GM18526 (cell line): Measurements from ENCODE around the gene ZFPM1.

Experiments
- POLR2A ChIP-seq: IDR thresholded peaks from 3 replicates; pipeline ENCODE4 v1.6.1; 2011; ENCODE audit not compliant: insufficient read length; ENCODE audit errors: extremely low read depth

The ZFPM1 gene

DNA sequence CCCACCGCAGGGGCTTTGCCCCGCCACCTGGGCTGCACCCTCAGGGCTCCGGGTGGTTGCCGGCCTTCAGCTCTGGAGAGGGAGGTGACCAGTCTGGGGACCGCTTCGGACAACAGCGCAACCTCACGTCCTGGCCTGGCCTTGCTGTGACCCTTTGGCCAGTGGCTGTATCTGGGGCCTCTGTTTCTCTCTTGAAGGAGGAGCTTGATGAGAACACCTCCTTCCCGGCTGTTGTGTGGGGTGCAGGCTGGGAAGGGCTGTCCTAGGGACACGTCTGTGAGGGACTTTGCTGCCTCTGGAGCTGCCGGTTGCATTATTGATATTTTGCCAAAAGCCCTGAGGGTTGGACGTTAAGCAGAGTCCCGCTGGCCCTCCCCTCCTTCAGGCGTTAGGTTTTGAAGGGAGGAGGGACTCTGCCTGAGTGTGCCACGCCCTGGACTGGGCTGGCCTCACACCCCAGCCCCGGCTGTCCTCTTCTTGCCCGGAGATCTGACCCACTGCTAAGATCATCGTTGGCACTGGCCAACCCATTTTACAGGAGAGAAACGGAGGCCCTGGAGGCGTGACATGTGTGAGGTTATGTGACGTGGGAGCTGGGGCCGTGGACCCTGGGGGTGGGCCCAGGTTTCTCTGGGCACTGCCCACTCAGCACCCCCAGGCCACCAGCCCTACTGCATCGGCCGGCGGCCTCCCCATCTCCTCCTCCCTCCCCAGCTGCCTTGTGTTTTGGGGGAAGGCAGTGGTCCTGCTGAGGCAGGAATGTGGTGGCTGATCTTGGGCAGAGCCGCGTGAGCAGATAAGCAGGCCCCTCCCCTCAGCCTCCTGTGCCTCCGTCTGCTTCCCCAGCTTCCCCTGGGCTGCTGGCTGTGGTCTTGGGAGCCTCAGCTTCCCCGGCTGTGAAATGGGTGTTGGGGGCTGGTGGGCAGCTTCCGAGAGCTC lies 8.5 kb downstream of the ZFPM1 start:
- TF ChIP-seq POLR2A, result no peak

DNA sequence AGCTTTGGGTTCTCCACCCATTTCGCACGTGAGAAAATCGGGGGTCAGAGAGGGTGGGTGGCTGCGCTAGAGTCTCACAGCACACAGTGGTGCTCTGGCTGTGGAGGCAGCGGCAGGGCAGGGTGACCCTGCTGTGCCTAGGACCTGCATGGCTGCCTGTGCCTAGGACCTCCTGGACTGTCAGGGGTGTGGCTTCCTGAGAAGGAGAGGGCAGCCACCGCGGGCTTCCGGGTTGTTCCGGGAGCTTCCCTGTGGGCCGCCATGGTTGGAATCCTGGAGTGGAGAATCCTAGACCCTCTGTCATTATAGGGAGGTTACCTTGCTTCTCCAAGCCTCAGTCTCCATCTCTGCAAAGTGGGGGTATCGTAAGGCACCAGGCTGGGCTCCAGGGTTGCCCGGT lies 9.3 kb downstream of the ZFPM1 start:
- no peak for TF ChIP-seq POLR2A

DNA sequence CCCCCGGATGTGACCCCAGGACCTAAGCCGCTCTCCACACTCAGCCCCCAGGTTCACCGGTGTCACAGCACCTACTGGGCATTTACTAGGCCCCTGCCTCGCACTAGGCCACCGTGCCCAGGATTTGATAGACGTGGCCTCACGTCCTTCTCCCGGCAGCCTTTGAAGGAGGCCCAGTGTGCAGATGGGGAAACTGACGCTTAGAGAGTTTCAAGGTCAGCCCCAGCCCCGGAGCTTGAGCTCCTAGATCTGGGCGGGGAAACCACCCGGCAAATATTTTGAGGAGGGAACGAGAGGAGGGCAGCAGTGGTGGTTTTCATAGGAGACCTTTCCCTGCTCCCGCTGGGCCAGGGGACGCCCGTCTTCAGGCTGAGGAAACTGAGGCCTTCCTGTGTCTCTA lies 10.3 kb downstream of the ZFPM1 start:
- no peak for TF ChIP-seq POLR2A

DNA sequence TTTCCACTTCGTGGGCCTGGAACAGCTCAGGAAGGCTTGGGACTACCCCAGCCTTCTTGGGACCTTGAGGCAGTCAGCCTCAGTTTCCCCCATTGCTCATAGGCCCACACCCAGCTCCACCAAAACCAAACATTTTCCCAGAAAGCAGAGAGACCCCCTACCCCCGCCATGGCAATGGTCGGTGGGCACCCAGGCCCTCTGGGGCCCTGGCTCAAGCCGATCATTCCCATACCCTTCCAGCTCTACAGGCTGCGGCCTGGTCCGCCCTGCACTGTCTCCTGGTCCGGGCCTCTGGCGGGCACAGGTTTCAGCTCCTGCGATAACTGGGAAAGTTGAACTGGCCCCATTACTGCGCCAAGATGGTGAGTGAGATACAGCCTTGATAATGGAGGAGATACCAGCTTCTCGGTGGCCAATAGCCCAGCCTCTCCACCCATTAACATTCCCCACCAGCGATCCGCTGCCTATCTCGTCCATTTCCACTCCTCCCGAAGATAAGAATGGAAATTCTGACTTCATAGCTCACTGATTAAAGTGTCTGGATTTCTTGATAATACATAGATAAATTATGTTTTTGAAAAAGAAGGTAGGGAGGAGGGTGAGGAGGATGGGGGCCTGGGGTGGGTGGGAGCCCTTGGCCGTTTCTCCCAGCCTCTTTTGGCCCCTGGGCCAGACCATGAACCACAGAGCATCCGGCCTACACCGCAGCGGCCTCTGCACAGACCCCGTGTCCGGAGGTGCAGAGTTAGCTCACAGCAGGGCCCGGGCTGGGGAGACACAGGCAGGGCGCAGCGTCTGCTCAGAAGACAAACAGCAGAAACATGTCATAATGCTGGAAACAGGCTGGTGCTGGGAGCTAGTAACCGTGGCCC lies 11.6 kb downstream of the ZFPM1 start:
- TF ChIP-seq POLR2A, result no peak

DNA sequence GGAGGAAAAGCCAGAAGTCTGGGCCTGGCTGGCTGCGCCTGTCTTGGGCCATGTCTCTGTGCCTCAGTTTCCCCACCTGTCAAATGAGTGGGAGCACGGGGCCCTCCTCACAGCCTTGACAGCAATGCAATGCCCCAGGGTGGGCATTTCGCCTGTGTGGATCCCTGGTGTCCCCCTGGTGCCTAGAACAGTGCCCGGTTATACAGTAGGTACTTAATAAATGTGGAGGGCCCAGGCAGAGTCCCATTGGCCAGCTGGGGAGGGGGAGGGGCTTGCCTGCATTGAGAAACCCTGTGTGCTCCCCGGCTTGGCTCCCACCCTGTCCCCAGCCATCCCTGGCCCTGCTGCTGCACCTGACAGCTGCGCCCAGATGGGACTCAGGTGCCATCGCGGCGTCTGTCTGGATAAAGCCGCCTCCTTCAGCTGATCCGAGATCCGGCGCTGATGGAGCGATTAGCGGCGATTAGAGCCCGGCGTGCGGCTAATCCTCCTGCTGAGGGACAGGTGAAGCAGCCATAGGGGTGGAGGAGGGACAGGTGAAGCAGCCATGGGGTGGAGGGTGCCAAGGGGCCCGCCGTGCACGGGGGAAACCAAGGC lies 12.4 kb downstream of the ZFPM1 start:
- no peak for TF ChIP-seq POLR2A

DNA sequence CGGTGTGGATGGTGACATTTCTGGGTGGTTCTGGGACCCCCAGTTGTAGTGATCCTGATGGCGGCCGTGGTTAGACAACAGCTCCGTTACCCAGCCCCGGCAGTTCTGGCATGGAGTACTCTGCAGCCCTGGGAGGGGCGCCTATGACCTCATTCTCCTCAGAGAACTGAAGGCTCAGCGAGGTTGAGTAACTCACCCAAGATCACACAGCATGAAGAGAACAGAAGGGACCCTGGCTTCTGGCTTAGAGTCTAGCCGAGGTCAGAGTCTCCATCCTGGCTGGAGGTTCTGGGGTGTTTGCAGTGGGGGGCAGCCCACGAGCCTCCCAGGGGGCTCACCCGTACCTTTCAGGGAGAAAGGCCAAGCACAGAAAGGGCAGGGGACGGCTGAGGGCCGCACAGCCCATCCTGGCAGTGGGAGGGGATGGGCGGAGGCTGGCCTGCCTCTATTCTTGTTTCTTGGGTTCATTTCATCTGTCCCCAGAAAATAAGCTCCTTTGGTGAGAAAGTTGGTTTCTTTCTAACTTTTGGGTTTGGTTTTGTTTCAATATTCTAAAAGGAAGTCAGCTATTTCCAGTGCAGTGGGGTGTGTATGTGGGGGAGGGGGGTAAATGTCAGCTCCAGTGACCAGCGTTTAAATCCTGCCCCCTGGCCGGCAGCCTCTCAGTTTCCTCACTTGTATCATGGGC lies 13.2 kb downstream of the ZFPM1 start:
- TF ChIP-seq POLR2A, result no peak

DNA sequence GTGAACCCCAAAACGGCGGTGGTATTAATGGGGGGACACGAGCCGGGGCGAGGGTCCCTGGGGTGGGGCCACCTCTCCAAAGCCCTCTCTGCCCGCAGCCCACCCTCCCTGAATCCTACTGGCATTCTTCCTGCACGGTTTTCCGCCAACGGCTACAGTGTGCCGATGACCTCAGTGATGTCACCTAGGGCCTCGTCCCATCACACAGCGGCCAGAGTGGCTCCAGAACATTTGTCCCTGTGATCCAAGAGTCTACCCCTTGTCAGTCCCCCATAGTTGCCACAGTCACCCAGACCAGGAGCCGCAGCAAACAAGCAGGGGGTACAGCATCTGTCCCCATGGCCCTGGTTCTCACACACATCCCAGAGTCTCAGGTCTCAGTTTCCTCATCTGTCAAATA lies 13.9 kb downstream of the ZFPM1 start:
- no peak for TF ChIP-seq POLR2A

DNA sequence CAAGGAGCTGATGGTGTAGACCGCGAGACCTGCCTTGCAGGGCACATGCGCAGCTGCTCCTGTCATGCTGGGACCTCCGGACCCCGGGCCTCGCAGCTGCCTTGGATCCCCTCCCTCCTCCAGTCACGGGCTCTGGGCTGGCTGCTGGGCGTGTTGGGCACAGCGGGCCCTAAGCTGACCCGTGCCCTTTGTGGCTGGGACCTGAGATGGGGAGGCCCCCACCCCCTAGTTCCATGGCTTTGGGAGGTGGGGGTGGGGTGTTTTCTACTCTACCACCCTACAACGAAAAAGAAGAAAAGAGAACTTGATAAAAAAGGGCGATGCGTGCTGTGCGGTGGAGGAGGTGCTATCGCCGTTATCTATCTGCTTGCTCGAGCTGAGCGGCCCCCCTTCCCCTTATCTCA lies 14.5 kb downstream of the ZFPM1 start:
- TF ChIP-seq POLR2A, result no peak

DNA sequence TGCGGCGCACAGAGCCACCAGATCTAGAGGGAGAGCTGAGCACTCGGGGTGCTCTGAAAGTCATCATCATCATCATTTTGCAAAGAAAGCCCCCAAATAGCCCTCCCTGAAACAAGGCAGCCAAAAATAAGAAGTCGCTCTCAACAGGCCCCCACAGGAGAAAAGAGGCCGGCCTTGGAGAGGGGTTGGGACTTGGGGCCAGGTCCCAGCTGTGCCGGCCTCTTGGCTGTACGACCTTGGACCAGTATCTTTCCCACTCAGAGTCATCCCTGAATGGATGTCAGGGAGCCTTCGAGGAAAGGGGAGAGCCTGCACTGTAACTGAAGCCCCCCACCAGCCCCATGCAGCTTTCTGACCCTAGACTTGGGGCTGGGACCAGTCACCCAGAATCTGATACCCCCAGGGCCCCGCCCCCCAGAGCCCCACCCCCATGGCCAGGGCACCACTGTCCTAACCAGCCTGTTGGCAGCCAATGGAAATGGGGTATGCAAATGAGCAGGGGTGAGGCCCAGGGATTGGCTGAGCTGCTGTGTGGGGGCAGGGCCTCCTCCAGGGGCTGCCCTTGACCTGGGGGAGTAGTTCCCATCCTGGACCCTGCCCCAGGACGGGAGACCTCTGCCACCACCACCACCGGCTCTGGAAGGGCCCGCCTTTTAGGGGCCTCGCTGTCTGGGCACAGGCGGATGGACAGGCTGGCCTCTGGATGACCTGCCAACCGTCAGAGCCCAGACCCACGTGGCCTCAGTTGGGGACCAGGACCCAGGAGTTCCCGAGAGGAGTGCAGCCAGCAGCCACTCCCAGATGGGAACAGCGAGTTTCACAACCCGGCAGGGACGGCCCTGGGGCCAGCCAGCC lies 15.4 kb downstream of the ZFPM1 start:
- TF ChIP-seq POLR2A, result no peak

DNA sequence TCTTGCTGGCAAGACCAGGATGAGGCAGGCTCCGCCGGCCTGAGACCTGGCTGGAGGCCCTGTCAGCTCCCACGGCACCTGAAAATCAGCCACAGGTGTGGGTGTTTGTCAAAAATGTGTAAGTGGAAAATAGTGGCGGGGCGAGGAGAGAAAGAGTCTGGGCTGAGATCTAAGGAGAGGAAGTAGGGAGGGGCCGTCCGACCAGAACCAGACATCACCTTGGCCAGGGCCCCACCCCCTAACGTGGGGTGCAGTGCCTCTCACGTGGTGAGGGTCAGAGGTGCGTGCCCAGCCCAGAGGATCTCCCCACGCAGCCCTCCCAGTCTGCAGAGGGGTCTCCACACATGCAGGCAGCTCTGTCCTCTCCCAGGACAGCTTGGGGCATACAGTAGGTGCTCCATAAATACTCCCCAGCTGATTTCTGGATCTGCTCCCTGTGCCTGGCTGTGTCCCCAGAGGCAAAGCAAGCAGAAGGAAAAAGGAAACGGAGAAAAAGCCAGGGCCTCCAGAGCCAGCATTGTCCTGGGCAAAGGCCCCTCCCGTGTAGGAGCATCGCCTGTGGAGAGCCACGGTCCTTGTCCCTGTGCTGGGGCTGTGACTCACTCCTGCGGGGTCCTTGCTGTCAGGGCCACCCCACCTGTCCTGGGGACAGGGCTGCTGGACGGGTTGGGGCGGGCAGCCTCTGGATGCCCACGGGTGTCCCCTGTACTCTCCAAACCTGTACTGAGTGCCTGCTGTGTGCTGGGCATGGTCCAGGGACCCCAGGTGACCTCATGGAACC lies 16.7 kb downstream of the ZFPM1 start:
- TF ChIP-seq POLR2A, result no peak

DNA sequence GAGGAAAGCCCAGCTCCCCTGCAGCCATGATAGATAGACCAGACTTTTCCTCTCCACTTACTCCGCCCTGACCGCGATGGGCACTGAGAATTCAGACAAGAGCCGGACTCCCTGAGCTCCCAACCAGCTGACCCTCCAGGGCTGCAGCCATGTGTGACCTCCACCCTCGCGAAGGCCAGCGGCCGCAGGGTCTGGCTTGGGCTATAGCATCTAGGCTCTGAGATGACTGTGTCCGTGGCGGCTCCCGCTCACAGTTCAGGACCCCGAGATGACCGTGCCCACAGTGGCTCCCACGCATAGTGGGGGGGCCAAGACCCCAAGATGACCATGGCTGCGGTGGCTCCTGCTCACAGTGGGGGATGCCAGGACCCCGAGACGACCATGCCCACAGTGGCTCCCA lies 18.0 kb downstream of the ZFPM1 start:
- no peak for TF ChIP-seq POLR2A

DNA sequence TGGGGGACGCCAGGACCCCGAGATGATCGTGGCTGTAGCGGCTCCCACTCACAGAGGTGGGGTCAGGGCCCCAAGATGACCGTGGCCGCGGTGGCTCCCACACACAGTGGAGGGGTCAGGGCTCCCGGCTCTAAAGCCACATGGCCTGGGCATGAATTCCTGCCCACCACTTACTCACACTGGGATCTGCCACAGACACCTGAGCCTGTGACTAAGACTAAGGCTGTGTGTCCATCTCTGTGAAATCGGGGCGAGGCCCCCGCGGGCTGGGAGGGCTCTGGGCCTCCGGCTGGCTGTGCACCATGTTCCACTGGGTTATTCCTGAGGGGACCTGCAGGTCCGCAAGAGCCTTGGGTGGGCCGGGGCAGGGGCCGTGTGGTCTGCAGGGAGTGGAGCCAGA lies 18.5 kb downstream of the ZFPM1 start:
- TF ChIP-seq POLR2A, result no peak

DNA sequence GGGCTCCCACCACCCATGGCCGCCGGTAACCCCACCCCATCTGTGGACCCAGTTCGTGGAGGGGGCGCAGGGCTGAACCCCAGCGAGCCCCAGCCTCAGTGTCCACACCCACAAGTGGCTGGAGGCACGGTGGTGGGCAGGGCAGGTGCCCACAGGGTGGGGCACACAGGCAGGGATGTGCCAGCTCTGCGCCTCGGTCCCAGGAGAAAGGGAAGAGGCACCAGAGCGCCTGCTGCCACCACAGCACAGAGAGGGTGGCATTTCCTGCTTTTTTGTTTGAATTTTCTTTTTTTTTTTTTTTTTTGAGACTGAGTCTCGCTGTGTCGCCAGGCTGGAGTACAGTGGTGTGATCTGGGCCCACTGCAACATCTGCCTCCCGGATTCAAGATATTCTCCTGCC lies 19.0 kb downstream of the ZFPM1 start:
- TF ChIP-seq POLR2A, result no peak
